Activated naive CD4-positive, alpha-beta T cell treated with anti-CD3 and anti-CD28 coated beads, Interleukin-2, amount 50 U/mL, for 24 hours (primary cell): ENCODE measurements around the gene ROMO1.
"Not testable (repeated sequence)": the region's sequence is repeated elsewhere in the genome, so short reads cannot be mapped to it uniquely, and the experiment has no call there.

ENCODE experiments used
- H3K27ac Mint-ChIP-seq: one replicate; pipeline ENCODE4 v1.8.0; 2021; ENCODE audit warnings: mild to moderate bottlenecking, mixed read lengths
- H3K27me3 Mint-ChIP-seq: one replicate; pipeline ENCODE4 v1.8.0; 2021; ENCODE audit warnings: mixed read lengths
- H3K36me3 Mint-ChIP-seq: one replicate; pipeline ENCODE4 v1.8.0; 2021; ENCODE audit warnings: mixed read lengths
- H3K4me1 Mint-ChIP-seq: one replicate; pipeline ENCODE4 v1.8.0; 2021; ENCODE audit warnings: mixed read lengths
- H3K4me3 Mint-ChIP-seq: one replicate; pipeline ENCODE4 v1.8.0; 2021; ENCODE audit warnings: mild to moderate bottlenecking, mixed read lengths
- H3K9me3 Mint-ChIP-seq: one replicate; pipeline ENCODE4 v1.8.0; 2021; ENCODE audit warnings: mixed read lengths

The ROMO1 gene

GRCh38 chr20:35665949-35666288, 33.3 kb upstream of the ROMO1 start:
- Mint-ChIP-seq H3K36me3 (peaks cover 10% of the 10 kb centered on the region), H3K9me3 (no peaks in the 10 kb centered on the region), H3K4me3 (peak overlapping the region; percentile 23), H3K4me1 (peaks cover 31% of the 10 kb centered on the region), H3K27me3 (no peaks in the 10 kb centered on the region), H3K27ac (no peak overlapping the region)

GRCh38 chr20:35669221-35669620, 30.0 kb upstream of the ROMO1 start:
- H3K36me3 Mint-ChIP-seq: peaks cover 15% of the 10 kb centered on the region
- H3K4me1 Mint-ChIP-seq: peaks cover 4% of the 10 kb centered on the region
- no peak overlapping the region for H3K4me3 Mint-ChIP-seq
- no peaks in the 10 kb centered on the region for H3K9me3 Mint-ChIP-seq
- H3K27ac Mint-ChIP-seq: no peak overlapping the region
- H3K27me3 Mint-ChIP-seq: no peaks in the 10 kb centered on the region

GRCh38 chr20:35669681-35670080, 29.5 kb upstream of the ROMO1 start:
- no peak overlapping the region for H3K27ac Mint-ChIP-seq
- H3K27me3 Mint-ChIP-seq: no peaks in the 10 kb centered on the region
- peaks cover 15% of the 10 kb centered on the region for H3K36me3 Mint-ChIP-seq
- H3K4me3 Mint-ChIP-seq: no peak overlapping the region
- no peaks in the 10 kb centered on the region for H3K9me3 Mint-ChIP-seq
- H3K4me1 Mint-ChIP-seq: peaks cover 4% of the 10 kb centered on the region

GRCh38 chr20:35673884-35674283, 25.3 kb upstream of the ROMO1 start:
- Mint-ChIP-seq H3K9me3 (no peaks in the 10 kb centered on the region), H3K27me3 (no peaks in the 10 kb centered on the region), H3K27ac (no peak overlapping the region), H3K36me3 (peaks cover 16% of the 10 kb centered on the region), H3K4me3 (no peak overlapping the region), H3K4me1 (no peaks in the 10 kb centered on the region)

- H3K27me3 Mint-ChIP-seq: no peaks in the 10 kb centered on the region
- H3K36me3 Mint-ChIP-seq: peaks cover 12% of the 10 kb centered on the region
- H3K9me3 Mint-ChIP-seq: no peaks in the 10 kb centered on the region
- H3K4me3 Mint-ChIP-seq: no peak overlapping the region
- no peaks in the 10 kb centered on the region for H3K4me1 Mint-ChIP-seq
- H3K27ac Mint-ChIP-seq: no peak overlapping the region
Observed at GRCh38 chr20:35674921-35675320, 24.3 kb upstream of the ROMO1 start.

- peaks cover 4% of the 10 kb centered on the region for H3K36me3 Mint-ChIP-seq
- no peak overlapping the region for H3K4me3 Mint-ChIP-seq
- no peaks in the 10 kb centered on the region for H3K9me3 Mint-ChIP-seq
- H3K27ac Mint-ChIP-seq: no peak overlapping the region
- H3K27me3 Mint-ChIP-seq: no peaks in the 10 kb centered on the region
- H3K4me1 Mint-ChIP-seq: no peaks in the 10 kb centered on the region
Observed at GRCh38 chr20:35680452-35681183, 18.6 kb upstream of the ROMO1 start.

GRCh38 chr20:35681960-35682359, 17.2 kb upstream of the ROMO1 start:
- Mint-ChIP-seq H3K4me1 (no peaks in the 10 kb centered on the region), H3K9me3 (no peaks in the 10 kb centered on the region), H3K27me3 (no peaks in the 10 kb centered on the region), H3K36me3 (peaks cover 5% of the 10 kb centered on the region), H3K4me3 (no peak overlapping the region), H3K27ac (no peak overlapping the region)

GRCh38 chr20:35685368-35685767, 13.8 kb upstream of the ROMO1 start:
- H3K4me1 Mint-ChIP-seq, H3K27me3 Mint-ChIP-seq, H3K9me3 Mint-ChIP-seq, H3K4me3 Mint-ChIP-seq, H3K27ac Mint-ChIP-seq: not testable (repeated sequence)
- H3K36me3 Mint-ChIP-seq: peaks cover 15% of the 10 kb centered on the region

GRCh38 chr20:35686872-35687271, 12.3 kb upstream of the ROMO1 start:
- H3K9me3 Mint-ChIP-seq, H3K4me3 Mint-ChIP-seq, H3K4me1 Mint-ChIP-seq, H3K27ac Mint-ChIP-seq, H3K27me3 Mint-ChIP-seq: not testable (repeated sequence)
- H3K36me3 Mint-ChIP-seq: peaks cover 13% of the 10 kb centered on the region

GRCh38 chr20:35690265-35690664, 8.9 kb upstream of the ROMO1 start:
- Mint-ChIP-seq H3K4me1 (peaks cover 1% of the 10 kb centered on the region), H3K36me3 (peaks cover 15% of the 10 kb centered on the region), H3K27me3 (no peaks in the 10 kb centered on the region), H3K4me3 (no peak overlapping the region), H3K27ac (no peak overlapping the region), H3K9me3 (no peaks in the 10 kb centered on the region)

- H3K4me3 Mint-ChIP-seq: no peak overlapping the region
Observed at GRCh38 chr20:35695245-35695749, 3.9 kb upstream of the ROMO1 start.

GRCh38 chr20:35695978-35696377, 3.2 kb upstream of the ROMO1 start:
- no peaks in the 10 kb centered on the region for H3K27me3 Mint-ChIP-seq
- H3K4me1 Mint-ChIP-seq: peaks cover 34% of the 10 kb centered on the region
- H3K4me3 Mint-ChIP-seq: peak overlapping the region; percentile 30
- H3K9me3 Mint-ChIP-seq: no peaks in the 10 kb centered on the region
- H3K27ac Mint-ChIP-seq: peak overlapping the region; percentile 59
- H3K36me3 Mint-ChIP-seq: peaks cover 7% of the 10 kb centered on the region

More at GRCh38 chr20:35695245-35695749, 3.9 kb upstream of the ROMO1 start:
- H3K27me3 Mint-ChIP-seq: no peaks in the 10 kb centered on the region
- no peak overlapping the region for H3K27ac Mint-ChIP-seq
- H3K36me3 Mint-ChIP-seq: peaks cover 7% of the 10 kb centered on the region
- no peaks in the 10 kb centered on the region for H3K9me3 Mint-ChIP-seq
- H3K4me1 Mint-ChIP-seq: peaks cover 28% of the 10 kb centered on the region

- peak overlapping the region; percentile 97 for H3K4me3 Mint-ChIP-seq
- no peaks in the 10 kb centered on the region for H3K9me3 Mint-ChIP-seq
- H3K36me3 Mint-ChIP-seq: peaks cover 9% of the 10 kb centered on the region
- peak overlapping the region; percentile 96 for H3K27ac Mint-ChIP-seq
- H3K4me1 Mint-ChIP-seq: peaks cover 44% of the 10 kb centered on the region
- H3K27me3 Mint-ChIP-seq: no peaks in the 10 kb centered on the region
Observed at GRCh38 chr20:35697696-35698297, 1.4 kb upstream of the ROMO1 start.

- Mint-ChIP-seq H3K9me3 (no peaks in the 10 kb centered on the region), H3K27me3 (no peaks in the 10 kb centered on the region), H3K36me3 (peaks cover 10% of the 10 kb centered on the region), H3K27ac (peak overlapping the region; percentile 96), H3K4me3 (peak overlapping the region; percentile 97), H3K4me1 (peaks cover 46% of the 10 kb centered on the region)
Observed at GRCh38 chr20:35698298-35699126, 693 bp upstream of the ROMO1 start.

GRCh38 chr20:35699957-35700624, 886 bp downstream of the ROMO1 start:
- Mint-ChIP-seq H3K9me3 (no peaks in the 10 kb centered on the region), H3K27ac (peak overlapping the region; percentile 92), H3K36me3 (peaks cover 15% of the 10 kb centered on the region), H3K4me1 (peaks cover 59% of the 10 kb centered on the region), H3K27me3 (no peaks in the 10 kb centered on the region), H3K4me3 (peak overlapping the region; percentile 97)
